GM23338 (cell line): Measurements from ENCODE around the gene ROPN1L. TPM values are rescaled to one million over a fixed set of nuclear protein-coding genes. Genes with fewer than 3 reads are reported as not detected.

Experiments
- ATAC-seq: fragments of 200-7000 bp; cut with Tn5 transposase; 3 replicates; pipeline ENCODE4 v1.9.1; 2020
- DNase-seq: peaks from one replicate; pipeline ENCODE4 v3.0.0-alpha.2; 2015; ENCODE audit warnings: low spot score
- H2AFZ ChIP-seq: fragments of 200-600 bp; sonication (generic); 2 replicates; pipeline ENCODE4 v1.8.0; 2016; ENCODE audit warnings: antibody characterized with exemption, mild to moderate bottlenecking, moderate library complexity
- H3F3A ChIP-seq: fragments of 200-600 bp; sonication (generic); replicated peaks from 2 replicates; pipeline ENCODE4 v1.8.0; 2017; ENCODE audit warnings: antibody characterized with exemption, mixed run types, low read depth
- H3K27ac ChIP-seq: fragments of 200-600 bp; sonication (generic); 2 replicates; pipeline ENCODE4 v1.6.1; 2016; ENCODE audit warnings: low read depth
- H3K27me3 ChIP-seq: fragments of 200-600 bp; sonication (generic); 2 replicates; pipeline ENCODE4 v1.8.0; 2016; ENCODE audit warnings: mild to moderate bottlenecking, mixed run types, moderate library complexity; ENCODE audit not compliant: insufficient read depth
- H3K36me3 ChIP-seq: fragments of 200-600 bp; sonication (generic); 2 replicates; pipeline ENCODE4 v1.8.0; 2016; ENCODE audit warnings: mild to moderate bottlenecking; ENCODE audit not compliant: insufficient read depth
- H3K4me1 ChIP-seq: fragments of 200-600 bp; sonication (generic); 2 replicates; pipeline ENCODE4 v1.8.0; 2016; ENCODE audit warnings: mild to moderate bottlenecking, moderate library complexity; ENCODE audit not compliant: insufficient read depth
- H3K4me2 ChIP-seq: fragments of 200-600 bp; sonication (generic); 2 replicates; pipeline ENCODE4 v1.7.1; 2017; ENCODE audit warnings: mixed run types
- H3K4me3 ChIP-seq: fragments of 200-600 bp; sonication (generic); 2 replicates; pipeline ENCODE4 v1.6.1; 2016; ENCODE audit warnings: mixed run types
- H3K79me2 ChIP-seq: fragments of 200-600 bp; sonication (generic); replicated peaks from 2 replicates; pipeline ENCODE4 v1.8.0; 2017; ENCODE audit warnings: mild to moderate bottlenecking; ENCODE audit not compliant: insufficient read depth
- H3K9me2 ChIP-seq: fragments of 200-600 bp; sonication (generic); 2 replicates; pipeline ENCODE4 v1.8.0; 2017; ENCODE audit not compliant: insufficient read depth
- H4K20me1 ChIP-seq: fragments of 200-600 bp; sonication (generic); replicated peaks from 2 replicates; pipeline ENCODE4 v1.8.0; 2017; ENCODE audit warnings: mild to moderate bottlenecking; ENCODE audit not compliant: insufficient read depth
- H3K27ac Mint-ChIP-seq: 2 replicates; pipeline ENCODE4 v1.8.0; 2020; ENCODE audit warnings: inconsistent platforms, mild to moderate bottlenecking, moderate library complexity, mixed read lengths
- H3K27me3 Mint-ChIP-seq: 3 replicates; pipeline ENCODE4 v1.8.0; 2022; ENCODE audit warnings: low read depth, mild to moderate bottlenecking, moderate library complexity, mixed read lengths, inconsistent platforms; ENCODE audit not compliant: insufficient read depth, poor library complexity
- H3K36me3 Mint-ChIP-seq: 3 replicates; pipeline ENCODE4 v1.8.0; 2021; ENCODE audit warnings: low read depth, mild to moderate bottlenecking, inconsistent platforms, moderate library complexity, mixed read lengths
- H3K4me1 Mint-ChIP-seq: 3 replicates; pipeline ENCODE4 v1.8.0; 2020; ENCODE audit warnings: mild to moderate bottlenecking, inconsistent platforms, mixed read lengths
- H3K4me3 Mint-ChIP-seq: 3 replicates; pipeline ENCODE4 v1.8.0; 2021; ENCODE audit warnings: moderate library complexity, mild to moderate bottlenecking, inconsistent platforms, mixed read lengths
- H3K9me3 Mint-ChIP-seq: 3 replicates; pipeline ENCODE4 v1.8.0; 2020; ENCODE audit warnings: moderate library complexity, mild to moderate bottlenecking, inconsistent platforms, mixed read lengths
- CREB1 ChIP-seq: fragments of 250-450 bp; sonication (Bioruptor Pico); IDR thresholded peaks from 2 replicates; pipeline ENCODE4 v1.5.0; 2020; ENCODE audit warnings: low read depth, mild to moderate bottlenecking, moderate library complexity
- EZH2 ChIP-seq: fragments of 200-600 bp; sonication (generic); IDR thresholded peaks from one replicate; pipeline ENCODE4 v1.8.0; 2017; ENCODE audit warnings: antibody characterized with exemption, mild to moderate bottlenecking, low read depth; ENCODE audit not compliant: unreplicated experiment
- EZH2phosphoT487 ChIP-seq: fragments of 200-600 bp; sonication (generic); IDR thresholded peaks from one replicate; pipeline ENCODE4 v1.8.1; 2018; ENCODE audit warnings: antibody characterized with exemption; ENCODE audit not compliant: unreplicated experiment
- JUNB ChIP-seq: IDR thresholded peaks from one replicate; pipeline ENCODE4 v1.6.1; 2016; ENCODE audit warnings: antibody characterized with exemption; ENCODE audit not compliant: unreplicated experiment
- NANOG ChIP-seq: IDR thresholded peaks from 2 replicates; pipeline ENCODE4 v1.6.1; 2016; ENCODE audit warnings: antibody characterized with exemption, borderline replicate concordance
- POLR2AphosphoS5 ChIP-seq: IDR thresholded peaks from 2 replicates; pipeline ENCODE4 v1.6.1; 2016; ENCODE audit warnings: antibody characterized with exemption, low read depth
- STAT1 ChIP-seq: IDR thresholded peaks from one replicate; pipeline ENCODE4 v1.6.1; 2016; ENCODE audit warnings: antibody characterized with exemption; ENCODE audit not compliant: unreplicated experiment
- ZNF114 ChIP-seq: fragments of 250-450 bp; sonication (Bioruptor Pico); IDR thresholded peaks from 2 replicates; pipeline ENCODE4 v1.5.0; 2020; ENCODE audit warnings: mild to moderate bottlenecking, moderate library complexity
- ZNF331 ChIP-seq: fragments of 250-450 bp; sonication (Bioruptor Pico); IDR thresholded peaks from 2 replicates; pipeline ENCODE4 v1.5.0; 2020; ENCODE audit warnings: low read depth, mild to moderate bottlenecking, moderate library complexity
- polyA plus RNA-seq: library from polyadenylated mRNA; unstranded; fragments of >200 nt; fragmentation: Nextera tagmentation; extraction: Ambion mirVana; gene quantifications from 2 replicates; pipeline ENCODE4 v1.2.1, GENCODE V29; 2016
- total RNA-seq: library from RNA; depleted of rRNA; stranded (reverse); fragments of >200 nt; shearing (Covaris generic); gene quantifications from 2 replicates; pipeline ENCODE4 v1.2.3, GENCODE V29; 2014
- TF ChIP-seq, protein P1 (sequence below): IDR thresholded peaks from 2 replicates; pipeline ENCODE4 v1.6.1; 2016; ENCODE audit warnings: antibody characterized with exemption
- TF ChIP-seq, protein P2 (sequence below): IDR thresholded peaks from one replicate; pipeline ENCODE4 v1.6.1; 2018; ENCODE audit warnings: antibody characterized with exemption; ENCODE audit not compliant: unreplicated experiment
- TF ChIP-seq, protein P3 (sequence below), 2 experiments: fragments of 200-600 bp in 1 of 2; sonication (generic) in 1 of 2; conservative IDR thresholded peaks; 2 replicates each; pipeline versions ENCODE4 v1.5.1 to v1.6.1; 2016 to 2017; ENCODE audit warnings: antibody characterized with exemption in 2 of 2, low read depth in 2 of 2, mild to moderate bottlenecking in 2 of 2, moderate library complexity in 1 of 2
- TF ChIP-seq, protein P4 (sequence below): fragments of 250-450 bp; sonication (Bioruptor Pico); IDR thresholded peaks from 2 replicates; pipeline ENCODE4 v1.5.0; 2020; ENCODE audit warnings: mild to moderate bottlenecking, moderate library complexity

Gene ROPN1L
- total and polyA plus RNA-seq, 2 experiments from 2014 or later: 0.57 TPM; not detected in 1

DNA sequence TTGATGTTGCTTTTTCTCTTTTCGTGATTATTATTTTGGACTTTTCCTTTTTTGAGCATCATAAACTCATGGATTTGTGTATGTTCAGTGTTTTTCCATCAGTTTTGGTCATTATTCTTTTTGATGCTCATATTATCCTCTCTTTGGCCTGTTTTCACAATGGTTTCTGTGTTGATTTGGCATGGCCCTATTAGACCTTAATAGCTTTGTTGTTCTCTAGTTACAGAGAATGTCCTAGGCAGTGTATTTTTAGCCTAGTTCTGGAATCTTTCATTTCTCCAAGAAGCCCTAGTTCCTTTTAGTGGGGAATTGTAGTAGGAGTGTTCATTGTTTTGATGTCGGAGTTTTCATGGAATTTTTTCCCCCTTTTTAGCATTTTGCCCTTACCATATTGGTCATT is 41.3 kb upstream of the ROPN1L start (continued):
- no peak for TF ChIP-seq EZH2

DNA sequence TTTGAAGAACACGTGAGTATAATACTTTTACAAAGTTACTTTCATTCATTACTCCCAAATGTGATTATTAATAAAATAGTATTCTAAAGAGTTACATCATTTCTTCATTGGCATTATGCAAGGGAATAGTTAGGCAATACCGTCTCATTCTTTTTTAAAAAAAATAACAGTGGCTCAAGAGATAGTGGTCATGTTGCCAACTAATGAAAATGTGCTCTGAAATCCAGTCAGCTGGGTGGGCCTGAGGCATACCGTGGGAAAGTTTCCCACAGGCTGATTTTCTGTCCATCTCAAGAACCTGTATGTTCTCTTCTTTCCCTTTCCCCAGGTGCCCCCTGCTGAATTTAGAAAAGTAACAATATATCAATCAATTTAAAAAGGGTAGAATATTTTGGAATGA is 40.8 kb upstream of the ROPN1L start:
- Histone ChIP-seq H2AFZ (no peak overlapping the region), H3K4me2 (no peak overlapping the region), H3K4me3 (no peak overlapping the region), H3K27me3 (no peaks in the 10 kb centered on the region), H3F3A (no peaks in the 10 kb centered on the region), H3K9me2 (no peaks in the 10 kb centered on the region), H4K20me1 (no peaks in the 10 kb centered on the region), H3K27ac (no peak overlapping the region), H3K4me1 (no peaks in the 10 kb centered on the region), H3K79me2 (no peaks in the 10 kb centered on the region), H3K36me3 (peaks cover 13% of the 10 kb centered on the region; the same call in 1 of the 2 replicates)
- Mint-ChIP-seq H3K4me3 (no peak overlapping the region), H3K27ac (no peak overlapping the region), H3K4me1 (no peaks in the 10 kb centered on the region), H3K27me3 (no peaks in the 10 kb centered on the region), H3K9me3 (peaks cover under 1% of the 10 kb centered on the region; the same call in 1 of the 3 replicates), H3K36me3 (peaks cover 49% of the 10 kb centered on the region)
- ATAC-seq (no peak), DNase-seq (no peak)
- TF ChIP-seq EZH2phosphoT487: no peak
- no peak for TF ChIP-seq EZH2
- no peak for TF ChIP-seq JUNB
- TF ChIP-seq ZNF331 (CRISPR knock-in tag): no peak
- TF ChIP-seq, protein P1, sequence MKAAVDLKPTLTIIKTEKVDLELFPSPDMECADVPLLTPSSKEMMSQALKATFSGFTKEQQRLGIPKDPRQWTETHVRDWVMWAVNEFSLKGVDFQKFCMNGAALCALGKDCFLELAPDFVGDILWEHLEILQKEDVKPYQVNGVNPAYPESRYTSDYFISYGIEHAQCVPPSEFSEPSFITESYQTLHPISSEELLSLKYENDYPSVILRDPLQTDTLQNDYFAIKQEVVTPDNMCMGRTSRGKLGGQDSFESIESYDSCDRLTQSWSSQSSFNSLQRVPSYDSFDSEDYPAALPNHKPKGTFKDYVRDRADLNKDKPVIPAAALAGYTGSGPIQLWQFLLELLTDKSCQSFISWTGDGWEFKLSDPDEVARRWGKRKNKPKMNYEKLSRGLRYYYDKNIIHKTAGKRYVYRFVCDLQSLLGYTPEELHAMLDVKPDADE: no peak
- no peak for TF ChIP-seq ZNF114 (CRISPR knock-in tag)
- no peak for TF ChIP-seq POLR2AphosphoS5
- TF ChIP-seq, protein P2, sequence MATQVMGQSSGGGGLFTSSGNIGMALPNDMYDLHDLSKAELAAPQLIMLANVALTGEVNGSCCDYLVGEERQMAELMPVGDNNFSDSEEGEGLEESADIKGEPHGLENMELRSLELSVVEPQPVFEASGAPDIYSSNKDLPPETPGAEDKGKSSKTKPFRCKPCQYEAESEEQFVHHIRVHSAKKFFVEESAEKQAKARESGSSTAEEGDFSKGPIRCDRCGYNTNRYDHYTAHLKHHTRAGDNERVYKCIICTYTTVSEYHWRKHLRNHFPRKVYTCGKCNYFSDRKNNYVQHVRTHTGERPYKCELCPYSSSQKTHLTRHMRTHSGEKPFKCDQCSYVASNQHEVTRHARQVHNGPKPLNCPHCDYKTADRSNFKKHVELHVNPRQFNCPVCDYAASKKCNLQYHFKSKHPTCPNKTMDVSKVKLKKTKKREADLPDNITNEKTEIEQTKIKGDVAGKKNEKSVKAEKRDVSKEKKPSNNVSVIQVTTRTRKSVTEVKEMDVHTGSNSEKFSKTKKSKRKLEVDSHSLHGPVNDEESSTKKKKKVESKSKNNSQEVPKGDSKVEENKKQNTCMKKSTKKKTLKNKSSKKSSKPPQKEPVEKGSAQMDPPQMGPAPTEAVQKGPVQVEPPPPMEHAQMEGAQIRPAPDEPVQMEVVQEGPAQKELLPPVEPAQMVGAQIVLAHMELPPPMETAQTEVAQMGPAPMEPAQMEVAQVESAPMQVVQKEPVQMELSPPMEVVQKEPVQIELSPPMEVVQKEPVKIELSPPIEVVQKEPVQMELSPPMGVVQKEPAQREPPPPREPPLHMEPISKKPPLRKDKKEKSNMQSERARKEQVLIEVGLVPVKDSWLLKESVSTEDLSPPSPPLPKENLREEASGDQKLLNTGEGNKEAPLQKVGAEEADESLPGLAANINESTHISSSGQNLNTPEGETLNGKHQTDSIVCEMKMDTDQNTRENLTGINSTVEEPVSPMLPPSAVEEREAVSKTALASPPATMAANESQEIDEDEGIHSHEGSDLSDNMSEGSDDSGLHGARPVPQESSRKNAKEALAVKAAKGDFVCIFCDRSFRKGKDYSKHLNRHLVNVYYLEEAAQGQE: no peak
- no peak for TF ChIP-seq STAT1
- TF ChIP-seq NANOG: no peak
- TF ChIP-seq, protein P3, sequence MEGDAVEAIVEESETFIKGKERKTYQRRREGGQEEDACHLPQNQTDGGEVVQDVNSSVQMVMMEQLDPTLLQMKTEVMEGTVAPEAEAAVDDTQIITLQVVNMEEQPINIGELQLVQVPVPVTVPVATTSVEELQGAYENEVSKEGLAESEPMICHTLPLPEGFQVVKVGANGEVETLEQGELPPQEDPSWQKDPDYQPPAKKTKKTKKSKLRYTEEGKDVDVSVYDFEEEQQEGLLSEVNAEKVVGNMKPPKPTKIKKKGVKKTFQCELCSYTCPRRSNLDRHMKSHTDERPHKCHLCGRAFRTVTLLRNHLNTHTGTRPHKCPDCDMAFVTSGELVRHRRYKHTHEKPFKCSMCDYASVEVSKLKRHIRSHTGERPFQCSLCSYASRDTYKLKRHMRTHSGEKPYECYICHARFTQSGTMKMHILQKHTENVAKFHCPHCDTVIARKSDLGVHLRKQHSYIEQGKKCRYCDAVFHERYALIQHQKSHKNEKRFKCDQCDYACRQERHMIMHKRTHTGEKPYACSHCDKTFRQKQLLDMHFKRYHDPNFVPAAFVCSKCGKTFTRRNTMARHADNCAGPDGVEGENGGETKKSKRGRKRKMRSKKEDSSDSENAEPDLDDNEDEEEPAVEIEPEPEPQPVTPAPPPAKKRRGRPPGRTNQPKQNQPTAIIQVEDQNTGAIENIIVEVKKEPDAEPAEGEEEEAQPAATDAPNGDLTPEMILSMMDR (conservative IDR thresholded peaks at IDR 0.05; ENCODE audit: low read depth in 2 of 2): no peak
- TF ChIP-seq, protein P4, sequence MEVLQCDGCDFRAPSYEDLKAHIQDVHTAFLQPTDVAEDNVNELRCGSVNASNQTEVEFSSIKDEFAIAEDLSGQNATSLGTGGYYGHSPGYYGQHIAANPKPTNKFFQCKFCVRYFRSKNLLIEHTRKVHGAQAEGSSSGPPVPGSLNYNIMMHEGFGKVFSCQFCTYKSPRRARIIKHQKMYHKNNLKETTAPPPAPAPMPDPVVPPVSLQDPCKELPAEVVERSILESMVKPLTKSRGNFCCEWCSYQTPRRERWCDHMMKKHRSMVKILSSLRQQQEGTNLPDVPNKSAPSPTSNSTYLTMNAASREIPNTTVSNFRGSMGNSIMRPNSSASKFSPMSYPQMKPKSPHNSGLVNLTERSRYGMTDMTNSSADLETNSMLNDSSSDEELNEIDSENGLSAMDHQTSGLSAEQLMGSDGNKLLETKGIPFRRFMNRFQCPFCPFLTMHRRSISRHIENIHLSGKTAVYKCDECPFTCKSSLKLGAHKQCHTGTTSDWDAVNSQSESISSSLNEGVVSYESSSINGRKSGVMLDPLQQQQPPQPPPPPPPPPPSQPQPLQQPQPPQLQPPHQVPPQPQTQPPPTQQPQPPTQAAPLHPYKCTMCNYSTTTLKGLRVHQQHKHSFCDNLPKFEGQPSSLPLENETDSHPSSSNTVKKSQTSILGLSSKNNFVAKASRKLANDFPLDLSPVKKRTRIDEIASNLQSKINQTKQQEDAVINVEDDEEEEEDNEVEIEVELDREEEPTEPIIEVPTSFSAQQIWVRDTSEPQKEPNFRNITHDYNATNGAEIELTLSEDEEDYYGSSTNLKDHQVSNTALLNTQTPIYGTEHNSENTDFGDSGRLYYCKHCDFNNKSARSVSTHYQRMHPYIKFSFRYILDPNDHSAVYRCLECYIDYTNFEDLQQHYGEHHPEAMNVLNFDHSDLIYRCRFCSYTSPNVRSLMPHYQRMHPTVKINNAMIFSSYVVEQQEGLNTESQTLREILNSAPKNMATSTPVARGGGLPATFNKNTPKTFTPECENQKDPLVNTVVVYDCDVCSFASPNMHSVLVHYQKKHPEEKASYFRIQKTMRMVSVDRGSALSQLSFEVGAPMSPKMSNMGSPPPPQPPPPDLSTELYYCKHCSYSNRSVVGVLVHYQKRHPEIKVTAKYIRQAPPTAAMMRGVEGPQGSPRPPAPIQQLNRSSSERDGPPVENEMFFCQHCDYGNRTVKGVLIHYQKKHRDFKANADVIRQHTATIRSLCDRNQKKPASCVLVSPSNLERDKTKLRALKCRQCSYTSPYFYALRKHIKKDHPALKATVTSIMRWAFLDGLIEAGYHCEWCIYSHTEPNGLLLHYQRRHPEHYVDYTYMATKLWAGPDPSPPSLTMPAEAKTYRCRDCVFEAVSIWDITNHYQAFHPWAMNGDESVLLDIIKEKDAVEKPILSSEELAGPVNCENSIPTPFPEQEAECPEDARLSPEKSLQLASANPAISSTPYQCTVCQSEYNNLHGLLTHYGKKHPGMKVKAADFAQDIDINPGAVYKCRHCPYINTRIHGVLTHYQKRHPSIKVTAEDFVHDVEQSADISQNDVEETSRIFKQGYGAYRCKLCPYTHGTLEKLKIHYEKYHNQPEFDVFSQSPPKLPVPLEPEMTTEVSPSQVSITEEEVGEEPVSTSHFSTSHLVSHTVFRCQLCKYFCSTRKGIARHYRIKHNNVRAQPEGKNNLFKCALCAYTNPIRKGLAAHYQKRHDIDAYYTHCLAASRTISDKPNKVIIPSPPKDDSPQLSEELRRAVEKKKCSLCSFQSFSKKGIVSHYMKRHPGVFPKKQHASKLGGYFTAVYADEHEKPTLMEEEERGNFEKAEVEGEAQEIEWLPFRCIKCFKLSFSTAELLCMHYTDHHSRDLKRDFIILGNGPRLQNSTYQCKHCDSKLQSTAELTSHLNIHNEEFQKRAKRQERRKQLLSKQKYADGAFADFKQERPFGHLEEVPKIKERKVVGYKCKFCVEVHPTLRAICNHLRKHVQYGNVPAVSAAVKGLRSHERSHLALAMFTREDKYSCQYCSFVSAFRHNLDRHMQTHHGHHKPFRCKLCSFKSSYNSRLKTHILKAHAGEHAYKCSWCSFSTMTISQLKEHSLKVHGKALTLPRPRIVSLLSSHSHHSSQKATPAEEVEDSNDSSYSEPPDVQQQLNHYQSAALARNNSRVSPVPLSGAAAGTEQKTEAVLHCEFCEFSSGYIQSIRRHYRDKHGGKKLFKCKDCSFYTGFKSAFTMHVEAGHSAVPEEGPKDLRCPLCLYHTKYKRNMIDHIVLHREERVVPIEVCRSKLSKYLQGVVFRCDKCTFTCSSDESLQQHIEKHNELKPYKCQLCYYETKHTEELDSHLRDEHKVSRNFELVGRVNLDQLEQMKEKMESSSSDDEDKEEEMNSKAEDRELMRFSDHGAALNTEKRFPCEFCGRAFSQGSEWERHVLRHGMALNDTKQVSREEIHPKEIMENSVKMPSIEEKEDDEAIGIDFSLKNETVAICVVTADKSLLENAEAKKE (CRISPR knock-in tag): no peak
- no peak for TF ChIP-seq CREB1 (CRISPR knock-in tag)
